ENCODE data around the gene HSD17B13. TPM values are rescaled to one million over a fixed set of nuclear protein-coding genes. Genes with fewer than 3 reads are reported as not detected.

Gene HSD17B13
- total and polyA plus RNA-seq, 2 of the 13 experiments (the other 11 are each of a cell fraction or from before 2014, with no cell fraction given), result 0.04 to 0.15 TPM

DNA sequence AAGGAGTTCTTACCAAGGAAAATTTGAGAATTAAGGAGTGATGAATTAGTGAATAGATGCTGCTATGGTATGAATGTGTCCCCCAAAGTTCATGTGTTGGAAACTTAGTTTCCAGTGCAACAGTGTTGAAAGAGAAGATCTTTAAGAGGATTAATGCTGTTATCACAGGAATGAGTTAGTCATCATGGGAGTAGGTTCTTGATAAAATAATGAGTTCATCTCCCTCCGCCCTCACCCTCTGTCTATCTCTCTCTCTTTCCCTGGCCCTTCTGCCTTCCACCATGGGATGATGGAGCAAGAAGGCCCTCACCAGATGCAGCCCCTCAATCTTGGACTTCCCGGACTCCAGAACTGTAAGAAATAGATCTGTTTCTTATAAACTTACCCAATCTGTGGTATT, 64.0 kb downstream of the HSD17B13 start:
- CTCF ChIA-PET (ENCODE audit: low intra/inter-chr PET ratio, low total read pairs), result no interaction called here
- Histone ChIP-seq H3K4me2 (ENCODE audit: low read depth, low read length) (no peak overlapping the region), H3K27me3 (ENCODE audit: control insufficient read depth in 1 of 2, insufficient read depth in 2 of 2, low read length in 2 of 2) (no peaks in the 10 kb centered on the region; a peak in 1 of 5 replicates), H3K9ac (ENCODE audit: insufficient read depth, low read depth, low read length) (no peak overlapping the region), H3K79me2 (ENCODE audit: insufficient read depth, low read length) (no peaks in the 10 kb centered on the region), H3K36me3 (replicated peaks in 1 of 2; ENCODE audit: control insufficient read depth in 1 of 2, insufficient read depth in 2 of 2, low read length in 2 of 2) (no peaks in the 10 kb centered on the region), H3K27ac (ENCODE audit: extremely low read length, insufficient read depth, low read length) (no peak overlapping the region), H2AFZ (ENCODE audit: low read length) (no peak overlapping the region), H3K4me1 (ENCODE audit: insufficient read depth, low read length) (no peaks in the 10 kb centered on the region), H3K4me3 (replicated peaks in 1 of 3; ENCODE audit: insufficient read depth in 1 of 3, low read depth in 2 of 3, low read length in 3 of 3) (no peak overlapping the region), H3K9me3 (ENCODE audit: low read length) (peaks cover 8% of the 10 kb centered on the region), H4K20me1 (ENCODE audit: insufficient read depth, low read length) (no peaks in the 10 kb centered on the region)
- FAIRE-seq (no peak), ATAC-seq (no peak), DNase-seq (ENCODE audit: low spot score) (no peak)
- intact Hi-C loops (cut with micrococcal nuclease; ENCODE audit: unreplicated experiment), result no loop called here
- WGBS (ENCODE audit: low lambda C conversion rate), result 29% methylated on average over 2 of the region's 2 CpGs
- in situ Hi-C loops (cut with HindIII; ENCODE audit: extremely low pct_ligation_motif_present, low pct_unique_long_range_greater_than_20kb), result loop anchor here (25.0 kb wide), 1 partner anchor 579 kb away; the partner anchor contains the start of gene MEPE
- TF ChIP-seq ZNF367 (CRISPR knock-in tag; IDR thresholded peaks at IDR 0.05; ENCODE audit: borderline replicate concordance) (no peak), CBX5 (CRISPR knock-in tag; IDR thresholded peaks at IDR 0.05; ENCODE audit: borderline replicate concordance) (no peak), ZFP82 (CRISPR knock-in tag; IDR thresholded peaks at IDR 0.05; ENCODE audit: borderline replicate concordance) (no peak), ZFX (CRISPR knock-in tag; IDR thresholded peaks at IDR 0.05; ENCODE audit: low read depth) (no peak), NR3C1 (CRISPR knock-in tag; IDR thresholded peaks at IDR 0.05) (no peak), ZNF329 (CRISPR knock-in tag; IDR thresholded peaks at IDR 0.05; ENCODE audit: low read depth) (no peak), PPARG (CRISPR knock-in tag; conservative IDR thresholded peaks at IDR 0.05) (no peak), ZNF768 (CRISPR knock-in tag; IDR thresholded peaks at IDR 0.05) (no peak)
- TF ChIP-seq, protein P1, sequence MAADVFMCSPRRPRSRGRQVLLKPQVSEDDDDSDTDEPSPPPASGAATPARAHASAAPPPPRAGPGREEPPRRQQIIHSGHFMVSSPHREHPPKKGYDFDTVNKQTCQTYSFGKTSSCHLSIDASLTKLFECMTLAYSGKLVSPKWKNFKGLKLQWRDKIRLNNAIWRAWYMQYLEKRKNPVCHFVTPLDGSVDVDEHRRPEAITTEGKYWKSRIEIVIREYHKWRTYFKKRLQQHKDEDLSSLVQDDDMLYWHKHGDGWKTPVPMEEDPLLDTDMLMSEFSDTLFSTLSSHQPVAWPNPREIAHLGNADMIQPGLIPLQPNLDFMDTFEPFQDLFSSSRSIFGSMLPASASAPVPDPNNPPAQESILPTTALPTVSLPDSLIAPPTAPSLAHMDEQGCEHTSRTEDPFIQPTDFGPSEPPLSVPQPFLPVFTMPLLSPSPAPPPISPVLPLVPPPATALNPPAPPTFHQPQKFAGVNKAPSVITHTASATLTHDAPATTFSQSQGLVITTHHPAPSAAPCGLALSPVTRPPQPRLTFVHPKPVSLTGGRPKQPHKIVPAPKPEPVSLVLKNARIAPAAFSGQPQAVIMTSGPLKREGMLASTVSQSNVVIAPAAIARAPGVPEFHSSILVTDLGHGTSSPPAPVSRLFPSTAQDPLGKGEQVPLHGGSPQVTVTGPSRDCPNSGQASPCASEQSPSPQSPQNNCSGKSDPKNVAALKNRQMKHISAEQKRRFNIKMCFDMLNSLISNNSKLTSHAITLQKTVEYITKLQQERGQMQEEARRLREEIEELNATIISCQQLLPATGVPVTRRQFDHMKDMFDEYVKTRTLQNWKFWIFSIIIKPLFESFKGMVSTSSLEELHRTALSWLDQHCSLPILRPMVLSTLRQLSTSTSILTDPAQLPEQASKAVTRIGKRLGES (CRISPR knock-in tag; IDR thresholded peaks at IDR 0.05; ENCODE audit: borderline replicate concordance), result no peak
- TF ChIP-seq, protein P2, sequence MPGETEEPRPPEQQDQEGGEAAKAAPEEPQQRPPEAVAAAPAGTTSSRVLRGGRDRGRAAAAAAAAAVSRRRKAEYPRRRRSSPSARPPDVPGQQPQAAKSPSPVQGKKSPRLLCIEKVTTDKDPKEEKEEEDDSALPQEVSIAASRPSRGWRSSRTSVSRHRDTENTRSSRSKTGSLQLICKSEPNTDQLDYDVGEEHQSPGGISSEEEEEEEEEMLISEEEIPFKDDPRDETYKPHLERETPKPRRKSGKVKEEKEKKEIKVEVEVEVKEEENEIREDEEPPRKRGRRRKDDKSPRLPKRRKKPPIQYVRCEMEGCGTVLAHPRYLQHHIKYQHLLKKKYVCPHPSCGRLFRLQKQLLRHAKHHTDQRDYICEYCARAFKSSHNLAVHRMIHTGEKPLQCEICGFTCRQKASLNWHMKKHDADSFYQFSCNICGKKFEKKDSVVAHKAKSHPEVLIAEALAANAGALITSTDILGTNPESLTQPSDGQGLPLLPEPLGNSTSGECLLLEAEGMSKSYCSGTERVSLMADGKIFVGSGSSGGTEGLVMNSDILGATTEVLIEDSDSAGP (CRISPR knock-in tag; IDR thresholded peaks at IDR 0.05; ENCODE audit: borderline replicate concordance), result no peak
- POLR2A ChIA-PET, result no interaction called here
- no TSS peak for BruUV-seq (replicated peaks)
